GM19438 (cell line): ENCODE results near the gene C5.

Experiments
- ATAC-seq: cut with Tn5 transposase; IDR thresholded peaks from one replicate; pipeline ENCODE4 v1.9.1; 2021; ENCODE audit warnings: low read depth; ENCODE audit not compliant: unreplicated experiment

C5 gene

GRCh38 chr9:120946259-120946658, 103.8 kb downstream of the C5 start:
- ATAC-seq, result no peak

GRCh38 chr9:120944948-120945347, 105.1 kb downstream of the C5 start:
- no peak for ATAC-seq

DNA sequence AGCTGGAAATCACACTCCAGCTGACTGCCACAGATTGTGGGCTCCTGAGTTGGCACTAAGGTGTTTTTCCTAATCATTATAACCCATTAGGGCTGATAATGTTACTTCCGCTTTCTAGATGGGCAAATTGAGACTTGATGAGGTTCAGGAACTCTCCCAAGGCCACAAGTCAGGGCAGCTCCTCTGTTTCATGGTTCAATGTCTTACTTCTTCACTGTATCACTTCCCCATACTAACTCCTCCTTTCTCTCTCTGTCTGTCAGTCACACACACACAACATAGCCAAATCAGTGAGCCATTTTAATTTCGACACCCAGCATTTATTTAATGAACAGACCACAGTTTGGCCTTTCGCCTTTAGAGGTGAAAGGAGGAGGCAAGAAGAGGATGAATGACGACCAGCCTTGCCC, 105.6 kb downstream of the C5 start:
- peak; percentile 77 for ATAC-seq

- no peak for ATAC-seq
Observed at GRCh38 chr9:120942186-120943001, 107.7 kb downstream of the C5 start.

DNA sequence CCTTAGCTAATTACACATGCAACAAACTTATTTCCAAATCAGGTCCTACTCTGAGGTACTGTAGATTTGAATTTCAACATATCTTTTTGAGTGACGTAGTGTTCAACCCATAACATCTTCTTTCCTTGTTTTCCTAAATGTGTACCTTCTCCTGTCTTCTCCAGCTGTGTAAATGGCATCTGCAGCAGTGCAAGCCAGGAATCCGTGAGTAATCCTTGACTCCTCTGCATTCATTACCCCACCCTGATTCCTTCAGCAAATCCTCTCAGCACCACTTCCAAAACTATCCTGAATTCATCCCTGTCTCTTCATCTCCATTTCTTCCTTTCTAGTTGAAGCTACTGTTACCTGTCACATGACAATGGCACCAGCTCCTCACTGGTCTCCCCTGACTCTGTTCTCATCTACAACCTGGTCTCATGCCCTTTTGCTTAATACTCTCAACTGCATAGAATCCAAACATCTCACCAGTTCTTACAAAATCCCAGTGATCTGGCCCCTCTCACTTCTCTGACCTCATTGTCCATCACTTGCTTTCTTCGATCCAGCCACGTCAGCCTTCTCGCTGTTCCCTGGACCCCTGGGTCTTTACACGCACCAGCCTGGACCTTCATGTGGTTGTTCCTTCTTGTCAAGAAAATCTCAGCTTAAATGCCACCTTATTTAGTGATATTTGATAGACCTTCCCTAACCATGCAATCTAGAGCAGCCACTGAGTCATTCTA, 108.9 kb downstream of the C5 start:
- ATAC-seq, result no peak

DNA sequence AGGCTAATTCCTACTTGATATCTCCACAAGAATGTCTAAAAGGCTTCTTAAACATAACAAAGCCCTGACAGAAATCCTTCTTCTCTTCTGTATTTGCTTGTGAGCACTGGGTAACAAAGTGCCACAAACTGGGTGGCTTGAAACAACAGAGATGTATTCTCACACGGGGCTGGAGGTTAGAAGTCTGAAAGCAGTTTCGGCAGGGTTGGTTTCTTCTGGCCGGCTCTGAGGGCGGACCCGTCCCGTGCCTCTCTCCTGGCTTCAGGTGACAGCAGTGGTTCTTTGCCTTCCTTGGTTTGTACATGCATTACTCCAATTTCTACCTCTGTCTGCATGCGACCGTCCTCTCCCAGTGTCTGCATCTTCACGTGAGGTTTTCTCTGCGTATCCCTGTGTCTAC, 109.5 kb downstream of the C5 start:
- ATAC-seq, result no peak

- ATAC-seq, result no peak
Observed at GRCh38 chr9:120938851-120939250, 111.2 kb downstream of the C5 start.

- ATAC-seq, result no peak
Observed at GRCh38 chr9:120937596-120937995, 112.5 kb downstream of the C5 start.

GRCh38 chr9:120937127-120937526, 112.9 kb downstream of the C5 start:
- ATAC-seq, result no peak

- no peak for ATAC-seq
Observed at GRCh38 chr9:120936764-120937122, 113.3 kb downstream of the C5 start.

GRCh38 chr9:120936011-120936763, 113.9 kb downstream of the C5 start:
- ATAC-seq, result peak; percentile 42

GRCh38 chr9:120935383-120935857, 114.7 kb downstream of the C5 start:
- no peak for ATAC-seq

DNA sequence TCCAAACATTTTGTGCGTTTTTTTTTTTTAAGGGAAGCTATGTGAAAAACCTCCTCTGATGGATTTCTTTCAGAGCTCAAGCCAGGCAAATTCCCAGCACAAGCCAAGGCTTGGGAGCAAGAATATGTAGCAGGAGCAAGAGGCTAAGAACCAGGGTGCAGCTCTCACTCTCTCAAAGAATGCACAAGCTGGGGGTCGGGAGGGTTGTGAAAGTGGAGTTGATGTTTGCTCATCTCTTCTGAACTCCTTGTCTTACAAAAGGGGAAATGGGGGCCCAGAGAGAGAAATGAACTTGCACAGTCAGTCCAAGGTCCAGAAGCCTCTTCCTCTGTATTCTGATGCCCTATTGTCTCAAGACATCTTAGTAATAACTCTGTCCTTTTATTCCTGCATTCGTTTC, 115.8 kb downstream of the C5 start:
- ATAC-seq, result no peak

GRCh38 chr9:120933310-120934055, 116.6 kb downstream of the C5 start:
- ATAC-seq, result no peak

DNA sequence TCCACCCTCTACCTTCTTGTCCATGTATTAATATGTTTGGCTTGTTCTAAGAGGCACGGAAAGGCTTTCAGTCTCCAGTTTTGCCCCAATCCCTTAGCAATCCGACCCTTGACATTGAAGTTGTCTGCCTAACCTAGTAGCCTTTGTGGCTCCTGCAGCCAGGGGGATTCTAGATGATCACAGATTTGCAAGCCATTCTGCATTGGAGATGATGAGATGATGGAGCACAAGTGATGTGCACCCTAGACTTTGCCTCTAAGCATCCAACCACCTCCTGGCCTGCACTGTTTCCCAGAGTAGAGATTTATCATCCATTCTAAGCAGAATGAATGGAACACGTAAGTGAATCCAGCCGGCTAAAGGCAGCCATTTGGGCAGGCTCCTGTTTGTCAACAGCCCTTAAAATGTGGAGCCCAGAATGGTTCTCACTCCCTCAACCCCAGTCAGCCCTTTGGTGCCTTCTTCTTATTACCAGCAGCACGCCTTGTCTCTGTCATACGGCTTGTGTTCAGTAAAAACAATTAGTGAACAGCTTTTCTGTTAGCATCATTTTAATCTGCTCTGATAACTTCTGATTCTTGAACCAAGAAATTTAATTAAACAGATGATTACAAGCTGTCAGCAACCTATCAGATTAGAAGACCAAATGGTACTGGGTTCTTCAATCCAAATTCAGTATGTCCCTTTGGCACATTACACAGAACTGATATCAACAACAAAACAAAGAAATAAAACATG, 117.8 kb downstream of the C5 start:
- ATAC-seq, result no peak

GRCh38 chr9:120931231-120932085, 118.6 kb downstream of the C5 start:
- ATAC-seq, result peak; percentile 32

- peak; percentile 1 for ATAC-seq
Observed at GRCh38 chr9:120929229-120929791, 120.8 kb downstream of the C5 start.

DNA sequence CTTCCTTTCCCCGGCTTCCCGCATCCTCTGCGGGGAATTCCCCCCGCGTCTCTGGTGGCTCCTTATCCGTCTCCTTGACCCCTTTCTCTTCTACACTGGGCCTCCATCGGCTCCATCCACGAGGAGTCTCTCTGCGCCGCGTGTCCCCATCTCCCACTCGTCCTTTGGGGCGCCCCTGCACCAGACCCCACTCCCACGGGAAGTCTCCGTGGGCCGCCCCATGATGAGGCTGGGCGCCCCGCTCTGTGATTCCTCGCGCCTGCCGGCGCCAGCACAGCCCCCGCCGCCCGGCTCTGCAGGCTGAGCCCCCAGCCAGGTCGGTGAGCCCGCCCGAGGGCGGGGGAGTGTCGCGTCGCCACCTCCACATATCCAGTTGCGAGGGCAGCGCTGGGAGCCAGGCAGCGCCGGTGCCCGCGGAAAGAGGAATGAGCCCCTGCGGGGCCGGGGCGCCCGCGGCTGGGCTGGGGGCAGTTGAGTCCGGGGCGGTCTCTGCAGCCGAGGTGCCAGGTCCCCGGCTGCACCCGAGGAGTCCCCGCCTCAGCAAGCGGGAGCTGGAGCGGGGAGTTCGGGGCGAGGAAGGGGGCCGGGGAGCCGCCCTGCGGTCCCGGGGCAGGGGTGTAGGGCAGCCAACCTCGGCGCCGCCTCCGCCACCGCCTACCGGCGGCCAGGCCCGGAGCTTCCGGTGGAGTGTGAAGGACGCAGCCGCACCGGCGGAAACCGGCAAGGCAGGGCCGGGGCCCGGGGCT, 121.4 kb downstream of the C5 start:
- ATAC-seq, result peak; percentile 37
